Neural crest cell (in vitro differentiated cells): ENCODE data around the gene TEX101. TPM values are rescaled to one million over a fixed set of nuclear protein-coding genes. Genes with fewer than 3 reads are reported as not detected.

ENCODE experiments used
- DNase-seq: peaks from one replicate; pipeline ENCODE4 v3.0.0; 2021; ENCODE audit warnings: low read depth, mixed read lengths, low spot score
- H3K27ac Mint-ChIP-seq: one replicate; pipeline ENCODE4 v1.8.0; 2021; ENCODE audit warnings: mild to moderate bottlenecking, mixed read lengths; ENCODE audit not compliant: unreplicated experiment
- H3K27me3 Mint-ChIP-seq: 2 replicates; pipeline ENCODE4 v1.8.0; 2021; ENCODE audit warnings: low read depth, mild to moderate bottlenecking, mixed read lengths
- H3K36me3 Mint-ChIP-seq: 2 replicates; pipeline ENCODE4 v1.8.0; 2021; ENCODE audit warnings: low read depth, mild to moderate bottlenecking, mixed read lengths
- H3K4me1 Mint-ChIP-seq: 2 replicates; pipeline ENCODE4 v1.8.0; 2021; ENCODE audit warnings: mixed read lengths
- H3K4me3 Mint-ChIP-seq: one replicate; pipeline ENCODE4 v1.8.0; 2021; ENCODE audit warnings: mild to moderate bottlenecking, mixed read lengths
- H3K9me3 Mint-ChIP-seq: 2 replicates; pipeline ENCODE4 v1.8.0; 2021; ENCODE audit warnings: mixed read lengths
- total RNA-seq: library from RNA; stranded (reverse); gene quantifications from 2 replicates; pipeline ENCODE4 v1.2.1, GENCODE V29; 2021
- TF ChIP-seq, protein P1 (sequence below): fragments of 200-600 bp; sonication (generic); conservative IDR thresholded peaks from 2 replicates; pipeline ENCODE4 v1.5.0; 2021; ENCODE audit warnings: antibody characterized with exemption, mild to moderate bottlenecking

TEX101 gene
- total RNA-seq, 1 donor from 2014 or later, result not detected

DNA sequence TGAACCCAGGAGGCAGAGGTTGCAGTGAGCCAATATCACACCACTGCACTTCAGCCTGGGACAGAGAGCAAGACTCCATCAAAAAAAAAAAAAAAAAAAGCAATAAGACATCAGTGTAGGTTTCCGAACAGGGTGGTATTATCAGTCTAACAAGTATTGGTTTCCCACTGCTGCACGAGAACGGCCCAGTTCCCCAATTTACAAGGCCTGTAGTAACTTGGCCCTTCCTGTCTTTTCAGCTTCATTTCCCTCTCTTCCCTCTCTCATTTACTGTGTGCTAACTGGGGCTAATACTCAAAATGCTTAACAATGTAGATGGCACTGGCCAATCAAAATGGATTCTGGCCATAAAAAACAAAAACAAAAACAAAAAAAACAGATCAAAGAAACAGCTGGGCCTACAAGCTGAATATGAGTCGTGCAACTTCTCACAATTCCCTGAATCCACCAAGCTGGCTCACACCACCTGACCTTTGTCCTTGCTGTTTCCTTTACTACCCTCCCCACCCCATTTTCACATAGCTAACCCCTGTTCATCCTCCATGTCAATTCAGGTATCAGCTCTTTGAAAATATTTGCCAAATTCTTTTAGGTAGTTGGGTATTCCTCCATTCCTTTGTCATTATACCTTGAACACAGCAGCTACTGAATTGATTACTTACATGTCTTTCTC, 2.4 kb downstream of the TEX101 start:
- H3K4me1 Mint-ChIP-seq, result no peaks in the 10 kb centered on the region
- DNase-seq, result no peak
- H3K27ac Mint-ChIP-seq, result no peak overlapping the region
- no peaks in the 10 kb centered on the region for H3K36me3 Mint-ChIP-seq
- no peaks in the 10 kb centered on the region for H3K9me3 Mint-ChIP-seq
- H3K27me3 Mint-ChIP-seq, result peaks cover 18% of the 10 kb centered on the region
- TF ChIP-seq, protein P1, sequence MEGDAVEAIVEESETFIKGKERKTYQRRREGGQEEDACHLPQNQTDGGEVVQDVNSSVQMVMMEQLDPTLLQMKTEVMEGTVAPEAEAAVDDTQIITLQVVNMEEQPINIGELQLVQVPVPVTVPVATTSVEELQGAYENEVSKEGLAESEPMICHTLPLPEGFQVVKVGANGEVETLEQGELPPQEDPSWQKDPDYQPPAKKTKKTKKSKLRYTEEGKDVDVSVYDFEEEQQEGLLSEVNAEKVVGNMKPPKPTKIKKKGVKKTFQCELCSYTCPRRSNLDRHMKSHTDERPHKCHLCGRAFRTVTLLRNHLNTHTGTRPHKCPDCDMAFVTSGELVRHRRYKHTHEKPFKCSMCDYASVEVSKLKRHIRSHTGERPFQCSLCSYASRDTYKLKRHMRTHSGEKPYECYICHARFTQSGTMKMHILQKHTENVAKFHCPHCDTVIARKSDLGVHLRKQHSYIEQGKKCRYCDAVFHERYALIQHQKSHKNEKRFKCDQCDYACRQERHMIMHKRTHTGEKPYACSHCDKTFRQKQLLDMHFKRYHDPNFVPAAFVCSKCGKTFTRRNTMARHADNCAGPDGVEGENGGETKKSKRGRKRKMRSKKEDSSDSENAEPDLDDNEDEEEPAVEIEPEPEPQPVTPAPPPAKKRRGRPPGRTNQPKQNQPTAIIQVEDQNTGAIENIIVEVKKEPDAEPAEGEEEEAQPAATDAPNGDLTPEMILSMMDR, result no peak
- no peak overlapping the region for H3K4me3 Mint-ChIP-seq

DNA sequence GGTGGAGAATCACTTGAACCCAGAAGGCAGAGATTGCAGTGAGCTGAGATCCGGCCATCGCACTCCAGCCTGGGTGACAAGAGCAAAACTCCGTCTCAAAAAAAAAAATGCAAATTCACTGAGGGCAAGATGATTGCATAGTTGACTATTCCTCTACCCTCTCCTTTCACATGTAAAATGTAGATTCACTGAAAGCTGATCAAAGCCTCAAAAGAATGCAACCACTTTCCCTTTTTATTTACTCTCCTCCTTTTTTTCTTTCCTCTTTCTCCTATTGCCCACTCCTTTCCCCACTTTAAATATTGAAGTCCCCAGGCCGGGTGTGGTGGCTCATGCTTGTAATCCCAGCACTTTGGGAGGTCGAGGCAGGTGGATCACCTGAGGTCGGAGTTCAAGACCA, 6.3 kb downstream of the TEX101 start:
- H3K4me1 Mint-ChIP-seq, result no peaks in the 10 kb centered on the region
- no peak overlapping the region for H3K27ac Mint-ChIP-seq

DNA sequence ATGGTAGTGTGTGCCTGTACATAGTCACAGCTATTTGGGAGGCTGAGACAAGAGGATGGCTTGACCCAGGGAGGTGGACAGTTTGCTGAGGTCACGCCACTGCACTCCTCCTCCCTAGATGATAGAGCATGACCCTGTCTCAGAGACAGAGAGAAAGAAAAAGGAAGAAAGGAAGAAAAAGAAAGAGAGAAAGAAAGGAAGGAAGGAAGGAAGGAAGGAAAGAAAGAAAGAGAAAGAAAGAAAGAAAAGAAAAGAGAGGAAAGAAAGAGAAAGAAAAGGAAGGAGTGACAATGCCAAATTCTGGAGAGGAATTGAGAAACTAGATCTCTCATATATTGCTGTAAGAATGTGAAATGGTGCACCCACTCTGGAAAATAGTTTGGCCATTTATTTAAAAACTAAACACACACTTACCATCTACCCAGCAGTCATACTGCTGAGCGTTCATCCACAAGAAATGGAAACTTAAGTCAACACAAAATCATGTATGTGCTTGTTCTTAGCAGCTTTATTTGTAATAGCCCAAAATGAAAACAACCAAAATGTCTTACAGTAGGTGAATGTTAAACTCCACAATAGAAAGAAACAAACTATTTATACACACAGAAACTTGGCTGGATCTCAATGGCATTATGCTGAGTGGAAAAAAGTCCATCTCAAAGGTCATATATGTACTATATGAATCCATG, 7.5 kb downstream of the TEX101 start:
- Mint-ChIP-seq H3K9me3 (no peaks in the 10 kb centered on the region), H3K27ac (no peak overlapping the region), H3K36me3 (no peaks in the 10 kb centered on the region), H3K27me3 (peaks cover 32% of the 10 kb centered on the region), H3K4me3 (no peak overlapping the region), H3K4me1 (no peaks in the 10 kb centered on the region)
- TF ChIP-seq, protein P1, result no peak
- no peak for DNase-seq

More for the DNA sequence above, 6.3 kb downstream of the TEX101 start:
- Mint-ChIP-seq H3K36me3 (no peaks in the 10 kb centered on the region), H3K27me3 (peaks cover 31% of the 10 kb centered on the region), H3K4me3 (no peak overlapping the region), H3K9me3 (no peaks in the 10 kb centered on the region)
- no peak for DNase-seq
- TF ChIP-seq, protein P1, result no peak

DNA sequence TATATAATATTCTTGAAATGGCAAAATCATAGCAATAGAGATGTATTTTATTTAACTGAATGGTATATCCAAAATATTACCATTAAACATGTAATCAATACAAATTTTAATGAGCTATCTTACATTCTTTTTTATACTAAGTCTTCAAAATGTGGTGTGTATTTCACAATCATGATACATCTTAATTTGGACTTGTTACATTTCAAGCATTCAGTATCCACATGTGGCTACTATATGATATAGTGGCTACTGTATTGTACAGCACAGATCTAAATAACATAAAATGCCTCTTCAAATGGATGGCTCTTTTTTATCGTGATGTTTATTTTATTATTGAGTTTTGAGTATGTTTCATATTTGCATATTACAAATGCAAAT, 8.0 kb downstream of the TEX101 start:
- no peaks in the 10 kb centered on the region for H3K4me1 Mint-ChIP-seq
- no peak overlapping the region for H3K27ac Mint-ChIP-seq
- H3K4me3 Mint-ChIP-seq, result no peak overlapping the region
- peaks cover 32% of the 10 kb centered on the region for H3K27me3 Mint-ChIP-seq
- no peak for DNase-seq
- H3K9me3 Mint-ChIP-seq, result no peaks in the 10 kb centered on the region
- H3K36me3 Mint-ChIP-seq, result no peaks in the 10 kb centered on the region
- TF ChIP-seq, protein P1, result no peak

DNA sequence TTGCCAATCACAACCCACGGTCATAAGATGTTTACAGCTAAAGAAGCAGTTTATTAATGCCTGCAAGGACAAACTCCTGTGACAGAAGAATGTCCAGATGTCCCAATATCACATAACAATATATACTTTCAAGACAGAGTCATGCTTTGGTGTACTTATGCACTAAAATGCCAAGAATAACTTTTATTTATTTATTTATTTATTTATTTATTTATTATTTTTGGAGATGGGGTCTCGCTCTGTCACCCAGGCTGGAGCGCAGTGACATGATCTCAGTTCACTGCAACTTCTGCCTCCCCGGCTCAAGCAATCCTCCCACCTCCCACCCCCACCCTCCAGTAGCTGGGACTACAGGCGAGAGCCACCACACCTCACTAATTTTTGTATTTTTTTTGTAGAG, 9.1 kb downstream of the TEX101 start:
- DNase-seq, result no peak
- TF ChIP-seq, protein P1, result no peak
- Mint-ChIP-seq H3K36me3 (no peaks in the 10 kb centered on the region), H3K9me3 (no peaks in the 10 kb centered on the region), H3K27me3 (peaks cover 32% of the 10 kb centered on the region), H3K4me3 (no peak overlapping the region), H3K27ac (no peak overlapping the region), H3K4me1 (no peaks in the 10 kb centered on the region)
